ENCODE results near the gene PPCDC. TPM values are rescaled to one million over a fixed set of nuclear protein-coding genes. Genes with fewer than 3 reads are reported as not detected.
A peak's percentile ranks its signal among the peaks of the same experiment; 100 is the strongest.

The PPCDC gene
- total and polyA plus RNA-seq, 10 of the 15 experiments (the other 5 are each of a cell fraction or from before 2014, with no cell fraction given): 32.5 to 135 (median 55.0) TPM

DNA sequence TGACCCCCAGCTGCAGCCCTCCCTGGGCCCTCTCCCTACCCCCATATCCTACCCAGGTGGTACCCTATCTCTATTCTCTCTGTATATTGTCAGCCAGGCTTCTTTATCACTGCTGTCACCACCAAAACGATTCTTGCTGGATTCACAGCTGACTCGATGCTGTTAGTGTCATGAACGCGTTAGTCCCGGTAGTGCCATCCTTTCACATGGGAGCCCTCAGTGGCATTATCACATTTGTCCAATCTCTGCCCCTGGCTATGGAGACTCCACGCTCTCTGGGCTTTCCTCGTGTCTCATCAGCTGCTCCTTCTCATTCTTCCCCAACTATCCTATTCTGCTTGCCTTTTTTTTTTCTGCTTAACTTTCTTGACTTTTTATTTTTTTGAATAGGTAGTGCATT is 21.0 kb upstream of the PPCDC start (continued):
- TF ChIP-seq, protein P1, sequence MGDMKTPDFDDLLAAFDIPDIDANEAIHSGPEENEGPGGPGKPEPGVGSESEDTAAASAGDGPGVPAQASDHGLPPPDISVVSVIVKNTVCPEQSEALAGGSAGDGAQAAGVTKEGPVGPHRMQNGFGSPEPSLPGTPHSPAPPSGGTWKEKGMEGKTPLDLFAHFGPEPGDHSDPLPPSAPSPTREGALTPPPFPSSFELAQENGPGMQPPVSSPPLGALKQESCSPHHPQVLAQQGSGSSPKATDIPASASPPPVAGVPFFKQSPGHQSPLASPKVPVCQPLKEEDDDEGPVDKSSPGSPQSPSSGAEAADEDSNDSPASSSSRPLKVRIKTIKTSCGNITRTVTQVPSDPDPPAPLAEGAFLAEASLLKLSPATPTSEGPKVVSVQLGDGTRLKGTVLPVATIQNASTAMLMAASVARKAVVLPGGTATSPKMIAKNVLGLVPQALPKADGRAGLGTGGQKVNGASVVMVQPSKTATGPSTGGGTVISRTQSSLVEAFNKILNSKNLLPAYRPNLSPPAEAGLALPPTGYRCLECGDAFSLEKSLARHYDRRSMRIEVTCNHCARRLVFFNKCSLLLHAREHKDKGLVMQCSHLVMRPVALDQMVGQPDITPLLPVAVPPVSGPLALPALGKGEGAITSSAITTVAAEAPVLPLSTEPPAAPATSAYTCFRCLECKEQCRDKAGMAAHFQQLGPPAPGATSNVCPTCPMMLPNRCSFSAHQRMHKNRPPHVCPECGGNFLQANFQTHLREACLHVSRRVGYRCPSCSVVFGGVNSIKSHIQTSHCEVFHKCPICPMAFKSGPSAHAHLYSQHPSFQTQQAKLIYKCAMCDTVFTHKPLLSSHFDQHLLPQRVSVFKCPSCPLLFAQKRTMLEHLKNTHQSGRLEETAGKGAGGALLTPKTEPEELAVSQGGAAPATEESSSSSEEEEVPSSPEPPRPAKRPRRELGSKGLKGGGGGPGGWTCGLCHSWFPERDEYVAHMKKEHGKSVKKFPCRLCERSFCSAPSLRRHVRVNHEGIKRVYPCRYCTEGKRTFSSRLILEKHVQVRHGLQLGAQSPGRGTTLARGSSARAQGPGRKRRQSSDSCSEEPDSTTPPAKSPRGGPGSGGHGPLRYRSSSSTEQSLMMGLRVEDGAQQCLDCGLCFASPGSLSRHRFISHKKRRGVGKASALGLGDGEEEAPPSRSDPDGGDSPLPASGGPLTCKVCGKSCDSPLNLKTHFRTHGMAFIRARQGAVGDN (IDR thresholded peaks at IDR 0.05): no peak
- TF ChIP-seq NRF1 (conservative IDR thresholded peaks at IDR 0.05; ENCODE audit: low read depth, low read length) (no peak), POLR2AphosphoS5 (IDR thresholded peaks at IDR 0.05; ENCODE audit: low read length) (no peak), CHD1 (IDR thresholded peaks at IDR 0.05; ENCODE audit: low read depth, low read length) (no peak)
- TF ChIP-seq, protein P2, sequence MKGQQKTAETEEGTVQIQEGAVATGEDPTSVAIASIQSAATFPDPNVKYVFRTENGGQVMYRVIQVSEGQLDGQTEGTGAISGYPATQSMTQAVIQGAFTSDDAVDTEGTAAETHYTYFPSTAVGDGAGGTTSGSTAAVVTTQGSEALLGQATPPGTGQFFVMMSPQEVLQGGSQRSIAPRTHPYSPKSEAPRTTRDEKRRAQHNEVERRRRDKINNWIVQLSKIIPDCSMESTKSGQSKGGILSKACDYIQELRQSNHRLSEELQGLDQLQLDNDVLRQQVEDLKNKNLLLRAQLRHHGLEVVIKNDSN (IDR thresholded peaks at IDR 0.05; ENCODE audit: borderline replicate concordance, extremely low read length, insufficient read depth, low read depth, low read length): no peak

DNA sequence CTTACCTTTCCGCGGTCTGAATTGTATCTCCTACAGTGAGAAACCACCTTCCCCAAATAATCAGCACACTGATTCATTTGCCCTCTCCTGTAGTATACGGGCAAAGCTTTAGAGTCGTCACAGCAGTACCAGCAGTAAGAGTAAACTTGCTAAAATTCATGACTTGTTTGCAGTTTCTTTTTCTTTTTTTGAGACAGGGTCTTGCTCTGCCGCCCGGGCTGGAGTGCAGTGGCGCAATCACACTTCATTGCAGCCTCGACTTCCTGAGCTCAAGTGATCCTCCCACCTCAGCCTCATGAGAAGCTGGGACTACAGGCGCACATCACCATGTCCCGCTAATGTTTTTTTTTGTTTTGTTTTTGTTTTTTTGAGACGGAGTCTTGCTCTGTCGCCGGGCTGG is 16.2 kb upstream of the PPCDC start:
- RAD21 ChIA-PET (ENCODE audit: unreplicated experiment): interaction anchor here (0.9 to 2.8 kb wide), 6 partner anchors 12 to 361 kb away, joined by 3 to 21 read pairs (median 6); partner anchors contain the start of genes MAN2C1, PPCDC, RPP25 and SCAMP5
- 18% methylated on average over 13 of the region's 13 CpGs for WGBS (ENCODE audit: insufficient coverage, insufficient replicate concordance, low lambda C conversion rate, missing lambda C conversion rate)
- CTCF ChIA-PET: interaction anchor here (0.8 to 2.0 kb wide), 7 partner anchors 16 to 228 kb away, joined by 3 to 8 read pairs (median 4); partner anchors contain the start of gene PPCDC
- Histone ChIP-seq H3K9me3 (replicated peaks; ENCODE audit: control insufficient read depth, insufficient read depth, low read length) (no peaks in the 10 kb centered on the region), H3K36me3 (ENCODE audit: control insufficient read depth in 2 of 2, insufficient read depth in 2 of 2, low read length in 1 of 2) (no peaks in the 10 kb centered on the region), H3K9ac (ENCODE audit: control insufficient read depth, insufficient read depth, low read length) (no peak overlapping the region), H3K79me2 (ENCODE audit: control insufficient read depth, insufficient read depth, low read length) (no peaks in the 10 kb centered on the region), H4K20me1 (ENCODE audit: control insufficient read depth, insufficient read depth) (no peaks in the 10 kb centered on the region), H3K27ac (ENCODE audit: control insufficient read depth, insufficient read depth) (peak overlapping the region; percentile 93), H3K4me3 (0 out of 2 replicates have a peak overlapping the region, but pooled peaks have one; percentile 34), H3K4me2 (ENCODE audit: control insufficient read depth, insufficient read depth) (peak overlapping the region; percentile 49), H3K27me3 (replicated peaks in 1 of 2; ENCODE audit: control insufficient read depth in 2 of 2, insufficient read depth in 2 of 2, low read length in 1 of 2) (no peaks in the 10 kb centered on the region), H2AFZ (ENCODE audit: control insufficient read depth, low read depth, low read length) (peak overlapping the region; percentile 5; the same call in 1 of the 2 replicates), H3K4me1 (ENCODE audit: control insufficient read depth, insufficient read depth, low read length) (peaks cover 28% of the 10 kb centered on the region)
- no peak for FAIRE-seq
- in situ Hi-C loops (cut with MboI): loop anchor here (25.0 kb wide), 1 partner anchor 655 kb away; no protein-coding TSS in a partner anchor
- intact Hi-C loops (cut with micrococcal nuclease; ENCODE audit: unreplicated experiment): loop anchor here (5.0 kb wide), 1 partner anchor 50 kb away; the partner anchor contains the start of gene RPP25
- no TSS peak for BruUV-seq (replicated peaks)
- POLR2A ChIA-PET: interaction anchor here (1.0 to 2.1 kb wide), 5 partner anchors 16 to 219 kb away, joined by 3 to 7 read pairs (median 3); partner anchors contain the start of gene PPCDC
- ATAC-seq: peak; percentile 26
- SMC1A ChIA-PET (ENCODE audit: uncharacterized antibody, unreplicated experiment): interaction anchor here (0.9 to 2.0 kb wide), 7 partner anchors 9 to 327 kb away, joined by 3 to 8 read pairs (median 5); partner anchors contain the start of gene PPCDC
- DNase-seq (ENCODE audit: low read depth, low spot score): no peak
- TF ChIP-seq, protein P3, sequence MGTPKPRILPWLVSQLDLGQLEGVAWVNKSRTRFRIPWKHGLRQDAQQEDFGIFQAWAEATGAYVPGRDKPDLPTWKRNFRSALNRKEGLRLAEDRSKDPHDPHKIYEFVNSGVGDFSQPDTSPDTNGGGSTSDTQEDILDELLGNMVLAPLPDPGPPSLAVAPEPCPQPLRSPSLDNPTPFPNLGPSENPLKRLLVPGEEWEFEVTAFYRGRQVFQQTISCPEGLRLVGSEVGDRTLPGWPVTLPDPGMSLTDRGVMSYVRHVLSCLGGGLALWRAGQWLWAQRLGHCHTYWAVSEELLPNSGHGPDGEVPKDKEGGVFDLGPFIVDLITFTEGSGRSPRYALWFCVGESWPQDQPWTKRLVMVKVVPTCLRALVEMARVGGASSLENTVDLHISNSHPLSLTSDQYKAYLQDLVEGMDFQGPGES (IDR thresholded peaks at IDR 0.05): no peak
- peak; percentile 29; the same call in 1 of the 2 replicates for TF ChIP-seq MTA3 (IDR thresholded peaks at IDR 0.05; ENCODE audit: borderline replicate concordance, low read length)
- TF ChIP-seq IKZF2 (IDR thresholded peaks at IDR 0.05): 0 out of 4 replicates have a peak, but pooled peaks of 1 of the 2 experiments have one; percentile 6
- TF ChIP-seq, protein P4, sequence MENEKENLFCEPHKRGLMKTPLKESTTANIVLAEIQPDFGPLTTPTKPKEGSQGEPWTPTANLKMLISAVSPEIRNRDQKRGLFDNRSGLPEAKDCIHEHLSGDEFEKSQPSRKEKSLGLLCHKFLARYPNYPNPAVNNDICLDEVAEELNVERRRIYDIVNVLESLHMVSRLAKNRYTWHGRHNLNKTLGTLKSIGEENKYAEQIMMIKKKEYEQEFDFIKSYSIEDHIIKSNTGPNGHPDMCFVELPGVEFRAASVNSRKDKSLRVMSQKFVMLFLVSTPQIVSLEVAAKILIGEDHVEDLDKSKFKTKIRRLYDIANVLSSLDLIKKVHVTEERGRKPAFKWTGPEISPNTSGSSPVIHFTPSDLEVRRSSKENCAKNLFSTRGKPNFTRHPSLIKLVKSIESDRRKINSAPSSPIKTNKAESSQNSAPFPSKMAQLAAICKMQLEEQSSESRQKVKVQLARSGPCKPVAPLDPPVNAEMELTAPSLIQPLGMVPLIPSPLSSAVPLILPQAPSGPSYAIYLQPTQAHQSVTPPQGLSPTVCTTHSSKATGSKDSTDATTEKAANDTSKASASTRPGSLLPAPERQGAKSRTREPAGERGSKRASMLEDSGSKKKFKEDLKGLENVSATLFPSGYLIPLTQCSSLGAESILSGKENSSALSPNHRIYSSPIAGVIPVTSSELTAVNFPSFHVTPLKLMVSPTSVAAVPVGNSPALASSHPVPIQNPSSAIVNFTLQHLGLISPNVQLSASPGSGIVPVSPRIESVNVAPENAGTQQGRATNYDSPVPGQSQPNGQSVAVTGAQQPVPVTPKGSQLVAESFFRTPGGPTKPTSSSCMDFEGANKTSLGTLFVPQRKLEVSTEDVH (IDR thresholded peaks at IDR 0.05; ENCODE audit: low read depth, partially characterized antibody): no peak
- TF ChIP-seq RAD21 (IDR thresholded peaks at IDR 0.05; ENCODE audit: insufficient read depth, low read depth, low read length): no peak
- no peak for TF ChIP-seq NR2F1 (conservative IDR thresholded peaks at IDR 0.05)
- TF ChIP-seq CREM (IDR thresholded peaks at IDR 0.05; ENCODE audit: low read depth): no peak
- TF ChIP-seq NR2C2 (IDR thresholded peaks at IDR 0.05; ENCODE audit: borderline replicate concordance, control insufficient read depth, insufficient read length, low read depth): no peak

Measured in GM12878 (cell line).